ENCODE measurements around the gene RGS4.

The RGS4 gene

DNA sequence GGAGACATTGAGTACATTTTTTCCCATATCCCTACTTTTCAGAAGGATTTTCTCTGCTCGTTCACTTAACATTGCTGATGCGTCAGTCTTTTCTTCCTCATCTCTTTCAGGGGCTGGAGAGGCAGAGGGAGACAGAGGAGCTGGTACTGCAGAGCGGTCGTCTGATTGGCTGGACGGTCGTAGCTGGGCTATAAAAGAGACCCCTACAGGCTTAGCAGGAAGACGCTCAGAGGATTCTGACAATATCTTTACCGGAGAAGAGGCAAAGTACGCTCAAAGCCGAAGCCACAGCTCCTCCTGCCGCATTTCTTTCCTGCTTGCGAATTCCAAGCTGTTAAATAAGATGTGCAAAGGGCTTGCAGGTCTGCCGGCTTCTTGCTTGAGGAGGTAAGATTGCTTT lies at the start of gene RGS4:
RGS4 (plus strand) TSS at position 220 of the 400 bp plus-strand sequence; CDS start at position 344, 124 bp downstream.
- DNase-seq = peak; percentile 63

GRCh38 chr1:163022129-163022528 lies 47.0 kb upstream of the RGS4 start:
- no peak for DNase-seq

- DNase-seq = no peak
Observed at GRCh38 chr1:163027610-163028009, 41.6 kb upstream of the RGS4 start.

DNA sequence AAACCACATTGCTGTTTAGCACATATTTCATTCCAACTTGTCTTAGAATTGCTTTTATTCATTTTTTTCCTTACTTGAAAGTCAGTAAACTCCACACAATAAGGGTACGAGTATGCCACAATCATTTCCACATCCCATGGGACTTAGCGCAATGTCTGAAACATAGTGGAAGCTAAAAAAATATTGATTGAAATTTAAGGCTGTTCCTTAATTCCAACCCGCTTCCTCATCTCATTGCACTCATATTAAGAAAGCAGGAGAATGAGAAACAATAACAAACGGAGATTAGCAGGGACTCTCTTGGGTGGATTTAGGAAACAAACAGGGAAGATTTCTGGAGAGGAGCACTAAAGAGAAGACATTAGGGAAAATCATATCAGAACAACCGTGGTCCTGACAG lies 39.3 kb upstream of the RGS4 start:
- no peak for DNase-seq

DNA sequence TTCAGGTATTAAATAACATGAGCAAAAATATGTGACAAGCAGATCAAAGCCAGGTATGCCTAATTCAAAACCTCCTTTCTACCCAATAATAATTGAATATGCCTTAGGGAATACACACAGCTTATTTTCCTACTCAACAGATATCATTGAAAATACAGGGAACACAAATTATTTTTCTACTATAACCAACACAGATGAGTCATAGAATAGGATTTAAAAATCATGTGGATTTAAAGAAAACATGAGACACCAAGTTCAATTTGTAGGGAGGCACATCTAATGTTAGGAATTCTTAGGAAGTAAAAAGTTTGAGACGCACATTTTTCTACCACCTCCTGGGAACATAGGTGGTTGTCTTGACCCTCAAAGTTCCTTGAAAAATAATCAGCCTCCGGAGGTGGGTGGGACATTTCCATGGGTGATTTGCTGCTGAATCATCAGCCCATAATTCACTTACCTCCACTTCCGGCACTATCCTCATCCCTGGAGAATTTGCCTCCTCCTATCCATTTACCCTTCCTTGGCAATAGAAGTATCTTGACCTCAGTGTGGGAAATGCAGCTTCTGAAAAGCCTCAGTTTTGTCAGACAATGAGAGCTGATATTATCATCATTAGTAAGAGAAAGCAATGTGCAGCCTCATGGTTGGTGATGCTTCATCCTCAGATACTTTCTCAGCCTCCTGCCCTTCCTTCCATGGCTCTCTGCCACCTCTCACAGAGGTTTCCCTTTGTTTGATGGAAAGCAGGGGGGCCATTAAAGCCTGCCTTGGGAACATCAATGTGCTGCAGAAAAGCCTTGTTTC lies 33.5 kb upstream of the RGS4 start:
- DNase-seq = no peak

DNA sequence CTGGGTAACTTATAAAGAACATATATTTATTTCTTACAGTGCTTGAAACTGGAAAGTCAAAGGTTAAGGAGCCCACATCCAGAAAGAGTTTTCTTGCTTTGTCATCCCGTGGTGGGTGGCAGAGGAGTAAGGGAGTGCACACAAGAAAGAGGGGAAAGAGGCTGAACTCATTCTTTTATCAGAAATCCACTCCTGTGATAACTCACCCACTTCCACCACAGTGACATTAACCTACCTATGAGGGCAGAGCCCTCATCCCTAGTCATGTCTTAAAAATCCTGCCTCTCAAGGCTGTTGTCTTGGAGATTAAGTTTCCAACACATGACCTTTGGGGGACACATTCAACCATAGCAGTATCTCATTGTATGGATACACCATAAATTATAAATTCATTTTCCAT lies 32.5 kb upstream of the RGS4 start:
- no peak for DNase-seq

DNA sequence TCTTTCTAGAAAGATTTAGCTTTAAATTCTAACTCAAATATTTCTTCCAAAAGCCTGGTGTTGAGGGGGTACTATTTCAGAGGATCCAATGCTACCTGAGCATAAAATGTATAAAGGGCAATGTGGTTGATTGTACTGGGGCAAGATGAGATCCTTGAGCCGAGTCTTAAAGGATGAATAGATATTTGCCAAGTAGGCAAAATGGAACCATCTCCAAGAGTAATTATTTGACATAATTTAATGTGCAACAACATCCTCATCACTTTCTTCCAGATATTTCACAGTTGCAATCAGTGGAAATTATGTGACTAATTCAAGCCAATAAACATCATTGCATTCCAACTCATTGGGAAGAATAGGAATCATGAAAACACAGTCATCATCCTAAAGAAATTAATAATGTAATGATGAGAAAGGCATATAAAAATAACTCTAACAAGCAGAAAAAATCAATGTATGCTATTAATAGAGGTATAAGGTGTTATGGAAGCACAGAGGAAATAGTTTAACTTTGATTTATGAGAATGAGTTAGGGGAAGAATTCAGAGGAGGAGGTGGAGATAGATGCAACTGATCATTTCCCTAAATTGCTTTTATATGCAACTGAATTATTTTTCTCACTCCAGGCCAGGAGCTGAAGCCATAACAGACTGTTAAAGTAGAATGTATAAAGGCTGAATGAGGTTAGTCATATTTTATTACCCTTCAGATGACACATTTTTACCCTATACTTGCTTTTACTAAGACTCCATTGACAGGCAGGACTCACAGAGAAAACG lies 30.0 kb upstream of the RGS4 start:
- no peak for DNase-seq

- DNase-seq = no peak
Observed at GRCh38 chr1:163039707-163040093, 29.5 kb upstream of the RGS4 start.

GRCh38 chr1:163046071-163046470 lies 23.1 kb upstream of the RGS4 start:
- DNase-seq = no peak

GRCh38 chr1:163047951-163048659 lies 21.1 kb upstream of the RGS4 start:
- no peak for DNase-seq

DNA sequence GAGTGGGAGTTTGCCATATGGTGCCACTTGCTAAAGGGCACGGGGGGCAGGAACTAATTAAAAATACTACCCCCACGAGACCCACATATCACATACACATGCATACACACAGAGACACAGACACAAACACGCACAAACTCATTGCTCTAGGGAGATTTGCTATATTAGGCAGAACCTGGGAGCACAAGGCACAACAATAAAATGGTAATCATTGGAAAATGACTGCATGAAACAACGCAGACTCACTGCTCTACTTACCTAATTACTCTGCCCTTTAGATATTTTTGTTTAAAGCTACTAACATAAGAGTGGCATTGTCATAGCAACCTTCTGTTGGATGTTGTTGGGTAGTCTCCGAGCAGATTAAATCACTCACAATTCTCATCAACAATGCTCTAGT lies 20.3 kb upstream of the RGS4 start:
- DNase-seq = no peak

- no peak for DNase-seq
Observed at GRCh38 chr1:163049296-163049695, 19.9 kb upstream of the RGS4 start.

DNA sequence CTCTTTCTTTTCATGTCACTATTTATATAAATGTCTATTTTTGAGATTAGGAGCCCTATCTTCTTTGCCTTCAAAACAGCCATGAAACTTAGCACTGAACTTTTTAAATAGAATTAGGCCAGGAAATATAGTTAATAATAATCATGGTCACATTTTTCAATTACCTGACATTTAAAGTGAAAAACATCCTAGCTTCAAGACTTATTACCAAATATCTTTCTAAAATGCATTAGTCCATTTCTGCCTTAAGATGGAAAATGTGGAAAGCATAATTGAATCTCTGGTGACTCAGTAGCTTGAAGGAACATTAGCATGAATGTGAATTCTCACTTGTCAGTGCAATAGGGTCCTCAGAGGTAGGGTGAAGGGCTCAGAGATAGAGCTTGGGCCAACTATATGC lies 18.7 kb upstream of the RGS4 start:
- no peak for DNase-seq

DNA sequence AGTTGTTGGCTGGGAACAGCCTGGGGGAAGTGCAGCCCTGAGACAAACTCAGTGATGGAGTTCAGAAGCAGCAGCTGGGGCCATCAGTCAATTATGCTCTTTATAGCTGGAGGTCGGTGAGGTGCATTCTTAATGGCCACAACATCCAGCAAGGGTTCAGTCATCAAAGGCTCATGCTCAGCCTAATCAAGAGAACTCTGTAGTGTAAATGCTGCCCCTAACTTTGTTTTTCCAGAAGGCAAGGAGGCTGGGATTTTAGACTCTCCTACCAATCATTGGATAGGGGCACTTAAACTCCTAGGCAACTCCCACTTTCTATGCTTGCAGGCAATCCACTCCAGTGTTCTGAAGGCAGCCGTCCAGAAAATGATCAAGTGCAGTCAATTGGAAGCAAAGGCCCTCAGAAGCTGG lies 15.0 kb upstream of the RGS4 start:
- DNase-seq = no peak

GRCh38 chr1:163055005-163055404 lies 14.2 kb upstream of the RGS4 start:
- no peak for DNase-seq

DNA sequence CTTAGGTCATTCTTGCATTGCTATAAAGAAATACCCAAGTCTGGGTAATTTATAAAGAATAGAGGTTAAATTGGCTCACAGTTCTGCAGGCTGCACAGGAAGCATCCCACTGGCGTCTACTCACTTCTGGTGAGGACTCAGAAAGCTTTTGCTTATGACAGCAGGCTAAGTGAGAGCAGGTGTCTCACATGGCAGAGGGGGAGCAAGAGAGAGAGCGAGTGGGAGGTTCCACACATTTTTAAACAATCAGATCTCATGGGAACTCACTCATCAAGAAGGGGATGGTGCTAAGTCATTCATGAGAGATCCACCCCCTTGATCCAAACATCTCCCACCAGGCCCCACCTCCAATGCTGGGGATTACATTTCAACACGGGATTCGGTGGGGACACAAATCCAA lies 13.6 kb upstream of the RGS4 start:
- no peak for DNase-seq

- no peak for DNase-seq
Observed at GRCh38 chr1:163056831-163057230, 12.3 kb upstream of the RGS4 start.

DNA sequence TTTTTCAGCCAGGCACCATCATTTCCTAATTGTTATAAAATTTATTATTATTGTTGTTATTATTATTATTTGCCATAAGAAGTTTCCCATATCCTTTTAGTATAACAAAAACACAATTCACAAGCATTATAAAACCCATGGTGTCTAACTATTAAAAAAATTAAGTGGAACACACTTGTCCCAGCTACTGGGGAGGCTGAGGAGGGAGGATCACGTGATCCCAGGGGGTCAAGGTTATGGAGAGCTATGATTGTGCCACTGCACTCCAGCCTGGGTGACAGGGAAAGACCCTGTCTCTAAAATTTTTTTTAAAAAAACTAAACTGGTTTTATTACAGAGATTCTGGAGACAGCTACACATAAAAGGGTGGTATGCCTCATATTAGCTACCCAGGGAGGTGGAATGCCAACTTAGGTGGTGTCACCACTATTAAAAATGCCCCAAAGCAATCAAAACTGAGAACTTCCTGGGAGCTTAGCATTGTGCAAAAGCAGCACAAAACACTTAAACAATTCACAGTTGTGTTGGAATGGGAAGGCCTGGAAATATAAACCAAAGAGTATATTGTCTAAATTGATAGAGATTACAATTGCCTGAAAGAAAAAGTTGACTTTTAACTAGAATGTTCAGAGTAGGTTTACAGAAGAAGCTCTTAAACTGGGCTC lies 8.7 kb upstream of the RGS4 start:
- DNase-seq = no peak

DNA sequence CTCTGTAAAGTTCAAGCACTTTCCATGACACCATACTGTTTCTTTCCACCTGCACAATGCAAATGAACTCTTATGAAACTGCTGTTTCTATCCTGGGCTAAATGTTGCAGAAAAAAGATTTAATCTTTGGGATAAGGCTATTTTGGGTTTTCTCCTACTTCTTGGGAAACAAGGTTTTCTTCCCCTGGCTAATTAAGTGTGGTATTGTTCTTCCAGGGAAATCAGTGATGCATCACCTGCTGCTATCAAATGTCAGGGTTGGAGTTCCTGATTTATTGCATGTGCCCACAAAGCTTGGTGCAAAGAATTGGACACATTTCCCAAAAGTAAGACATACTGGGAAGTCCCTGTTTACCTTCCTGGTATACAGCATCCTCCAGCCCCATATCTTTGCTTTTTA lies 6.0 kb upstream of the RGS4 start:
- DNase-seq = no peak

- DNase-seq = no peak
Observed at GRCh38 chr1:163063610-163064009, 5.6 kb upstream of the RGS4 start.

DNA sequence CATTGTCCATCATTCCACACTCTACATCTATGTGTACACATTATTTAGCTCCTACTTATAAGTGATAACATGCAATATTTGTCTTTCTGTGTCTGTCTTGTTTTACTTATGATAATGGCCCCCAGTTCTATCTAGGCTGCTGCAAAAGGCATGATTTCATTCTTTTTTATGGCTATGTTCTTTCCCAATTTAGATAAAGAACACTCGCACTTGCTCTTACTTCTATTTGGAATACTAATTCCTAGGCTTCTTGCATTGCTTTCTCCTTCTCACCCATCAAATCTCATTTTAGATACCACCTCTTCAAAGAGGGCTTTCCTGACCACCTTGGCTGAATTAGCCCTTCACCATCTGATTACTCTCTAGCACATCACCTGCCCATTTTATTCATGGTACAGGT lies 3.0 kb upstream of the RGS4 start:
- DNase-seq = no peak

- DNase-seq = no peak
Observed at GRCh38 chr1:163066686-163067085, 2.5 kb upstream of the RGS4 start.

GRCh38 chr1:163068716-163069115 lies 445 bp upstream of the RGS4 start:
- DNase-seq = no peak
